HTERT RPE-1 (cell line): ENCODE results near the gene TIMM23.
"Not testable (repeated sequence)": the region's sequence is repeated elsewhere in the genome, so short reads cannot be mapped to it uniquely, and the experiment has no call there.

ENCODE experiments used
- in situ Hi-C: fragments of 300-500 bp; cut with MboI; formaldehyde crosslinking; loops from 4 replicates; pipeline ENCODE4 v1.14.3; 2020; ENCODE audit warnings: low sequenced_read_pairs

Gene TIMM23

GRCh38 chr10:45972106-45972812, at the start of gene TIMM23:
TSS of gene TIMM23 (plus strand) at chr10:45972489. CDS start at chr10:45972625, 136 bp downstream.
- in situ Hi-C loops: not testable (repeated sequence)

GRCh38 chr10:45926790-45927189, 45.5 kb upstream of the TIMM23 start:
- in situ Hi-C loops: not testable (repeated sequence)

GRCh38 chr10:45931305-45931704, 41.0 kb upstream of the TIMM23 start:
- in situ Hi-C loops: not testable (repeated sequence)

- in situ Hi-C loops: not testable (repeated sequence)
Measured at GRCh38 chr10:45934788-45935187, 37.5 kb upstream of the TIMM23 start.

GRCh38 chr10:45939176-45939697, 33.1 kb upstream of the TIMM23 start:
- in situ Hi-C loops: not testable (repeated sequence)

- in situ Hi-C loops: not testable (repeated sequence)
Measured at GRCh38 chr10:45941196-45941595, 31.1 kb upstream of the TIMM23 start.

GRCh38 chr10:45945476-45945875, 26.8 kb upstream of the TIMM23 start:
- in situ Hi-C loops: not testable (repeated sequence)

GRCh38 chr10:45947363-45947762, 24.9 kb upstream of the TIMM23 start:
- in situ Hi-C loops: not testable (repeated sequence)

GRCh38 chr10:45948801-45949200, 23.5 kb upstream of the TIMM23 start:
- in situ Hi-C loops: not testable (repeated sequence)

GRCh38 chr10:45954367-45954766, 17.9 kb upstream of the TIMM23 start:
- in situ Hi-C loops: not testable (repeated sequence)

- in situ Hi-C loops: not testable (repeated sequence)
Measured at GRCh38 chr10:45956634-45957033, 15.7 kb upstream of the TIMM23 start.

- in situ Hi-C loops: not testable (repeated sequence)
Measured at GRCh38 chr10:45957928-45958327, 14.4 kb upstream of the TIMM23 start.

- in situ Hi-C loops: not testable (repeated sequence)
Measured at GRCh38 chr10:45962686-45963452, 9.4 kb upstream of the TIMM23 start.

GRCh38 chr10:45971019-45971418, 1.3 kb upstream of the TIMM23 start:
- in situ Hi-C loops: not testable (repeated sequence)

- in situ Hi-C loops: not testable (repeated sequence)
Measured at GRCh38 chr10:45971742-45972105, 565 bp upstream of the TIMM23 start.

- in situ Hi-C loops: not testable (repeated sequence)
Measured at GRCh38 chr10:45972813-45973169, 502 bp downstream of the TIMM23 start.

GRCh38 chr10:45974041-45974440, 1.8 kb downstream of the TIMM23 start:
- in situ Hi-C loops: not testable (repeated sequence)

GRCh38 chr10:45978554-45978953, 6.3 kb downstream of the TIMM23 start:
- in situ Hi-C loops: not testable (repeated sequence)

- in situ Hi-C loops: not testable (repeated sequence)
Measured at GRCh38 chr10:45981367-45981766, 9.1 kb downstream of the TIMM23 start.

- in situ Hi-C loops: not testable (repeated sequence)
Measured at GRCh38 chr10:45983538-45984186, 11.4 kb downstream of the TIMM23 start.

GRCh38 chr10:45984473-45984872, 12.2 kb downstream of the TIMM23 start:
- in situ Hi-C loops: not testable (repeated sequence)
